H9 (cell line): Measurements from ENCODE around the gene FRRS1. TPM values are rescaled to one million over a fixed set of nuclear protein-coding genes. Genes with fewer than 3 reads are reported as not detected.

Source experiments
- DNase-seq: peaks from one replicate; pipeline ENCODE4 v3.0.0-alpha.2; 2017
- H2AFZ ChIP-seq: one replicate; pipeline ENCODE4 v1.6.1; 2013; ENCODE audit warnings: mild to moderate bottlenecking, low read length, control low read depth, moderate library complexity
- H2AK5ac ChIP-seq: 2 replicates; pipeline ENCODE4 v1.6.1; 2013; ENCODE audit warnings: low read length, control low read depth, mixed read lengths; ENCODE audit not compliant: insufficient read length
- H2BK120ac ChIP-seq: one replicate; pipeline ENCODE4 v1.6.1; 2013; ENCODE audit warnings: low read depth, mild to moderate bottlenecking, low read length, control low read depth, inconsistent platforms; ENCODE audit not compliant: poor library complexity, severe bottlenecking
- H2BK12ac ChIP-seq: 2 replicates; pipeline ENCODE4 v1.6.1; 2013; ENCODE audit warnings: low read length, control low read depth, mixed read lengths, low read depth; ENCODE audit not compliant: insufficient read length
- H2BK15ac ChIP-seq: 2 replicates; pipeline ENCODE4 v1.6.1; 2013; ENCODE audit warnings: low read depth, low read length, control low read depth
- H2BK20ac ChIP-seq: one replicate; pipeline ENCODE4 v1.6.1; 2013; ENCODE audit warnings: low read depth, mild to moderate bottlenecking, low read length, control low read depth, inconsistent platforms; ENCODE audit not compliant: poor library complexity, severe bottlenecking
- H2BK5ac ChIP-seq: 2 replicates; pipeline ENCODE4 v1.6.1; 2013; ENCODE audit warnings: low read length, control low read depth, mixed read lengths; ENCODE audit not compliant: insufficient read length
- H3K14ac ChIP-seq: 2 replicates; pipeline ENCODE4 v1.6.1; 2013; ENCODE audit warnings: low read length, control low read depth; ENCODE audit not compliant: insufficient read depth
- H3K18ac ChIP-seq: 2 replicates; pipeline ENCODE4 v1.6.1; 2013; ENCODE audit warnings: low read depth, mild to moderate bottlenecking, mixed read lengths, low read length, control low read depth; ENCODE audit not compliant: insufficient read length
- H3K23ac ChIP-seq: 2 replicates; pipeline ENCODE4 v1.6.1; 2013; ENCODE audit warnings: low read length, control low read depth, mixed read lengths, low read depth; ENCODE audit not compliant: insufficient read length
- H3K23me2 ChIP-seq: 2 replicates; pipeline ENCODE4 v1.6.1; 2013; ENCODE audit warnings: low read depth, mild to moderate bottlenecking, mixed read lengths, low read length, control low read depth; ENCODE audit not compliant: insufficient read length, poor library complexity, severe bottlenecking
- H3K27ac ChIP-seq: 2 replicates; pipeline ENCODE4 v1.5.1; 2013; ENCODE audit warnings: low read length, control low read depth, mixed read lengths, low read depth; ENCODE audit not compliant: insufficient read length
- H3K27me3 ChIP-seq: 2 replicates; pipeline ENCODE4 v1.6.1; 2013; ENCODE audit warnings: low read length, control low read depth, inconsistent platforms; ENCODE audit not compliant: insufficient read depth
- H3K4ac ChIP-seq: 2 replicates; pipeline ENCODE4 v1.6.1; 2013; ENCODE audit warnings: low read depth, mild to moderate bottlenecking, control low read depth, inconsistent platforms, low read length, moderate library complexity
- H3K4me1 ChIP-seq: 2 replicates; pipeline ENCODE4 v1.6.1; 2013; ENCODE audit warnings: low read length, control low read depth, inconsistent platforms; ENCODE audit not compliant: insufficient read depth
- H3K4me2 ChIP-seq: 2 replicates; pipeline ENCODE4 v1.6.1; 2013; ENCODE audit warnings: low read length, control low read depth, mixed read lengths; ENCODE audit not compliant: insufficient read length, insufficient read depth
- H3K56ac ChIP-seq: 2 replicates; pipeline ENCODE4 v1.6.1; 2013; ENCODE audit warnings: low read depth, mild to moderate bottlenecking, mixed read lengths, low read length, control low read depth; ENCODE audit not compliant: insufficient read length
- H3K79me1 ChIP-seq: 2 replicates; pipeline ENCODE4 v1.6.1; 2013; ENCODE audit warnings: low read depth, mild to moderate bottlenecking, moderate library complexity, low read length, control low read depth, inconsistent platforms; ENCODE audit not compliant: insufficient read depth, poor library complexity, severe bottlenecking
- H3K79me2 ChIP-seq: 2 replicates; pipeline ENCODE4 v1.6.1; 2013; ENCODE audit warnings: low read length, control low read depth, inconsistent platforms; ENCODE audit not compliant: insufficient read depth
- H3K9ac ChIP-seq: 2 replicates; pipeline ENCODE4 v1.6.1; 2013; ENCODE audit warnings: low read length, control low read depth, mixed read lengths; ENCODE audit not compliant: insufficient read length; ENCODE audit errors: extremely low read depth
- H3K9me3 ChIP-seq: one replicate; pipeline ENCODE4 v1.6.1; 2013; ENCODE audit warnings: low read depth, low read length, inconsistent platforms; ENCODE audit not compliant: control insufficient read depth
- H3T11ph ChIP-seq: one replicate; pipeline ENCODE4 v1.6.1; 2013; ENCODE audit warnings: mild to moderate bottlenecking, low read length, control low read depth, inconsistent platforms
- H4K20me1 ChIP-seq: one replicate; pipeline ENCODE4 v1.6.1; 2013; ENCODE audit not compliant: control insufficient read depth, insufficient read length, insufficient read depth
- H4K5ac ChIP-seq: 2 replicates; pipeline ENCODE4 v1.6.1; 2013; ENCODE audit warnings: low read depth, mild to moderate bottlenecking, mixed read lengths, low read length, control low read depth; ENCODE audit not compliant: insufficient read length
- H4K8ac ChIP-seq: replicated peaks from 2 replicates; pipeline ENCODE4 v1.6.1; 2013; ENCODE audit warnings: low read length, control low read depth, mixed read lengths, low read depth; ENCODE audit not compliant: insufficient read length
- H4K91ac ChIP-seq: 2 replicates; pipeline ENCODE4 v1.6.1; 2013; ENCODE audit warnings: low read depth, mild to moderate bottlenecking, moderate library complexity, mixed read lengths, low read length, control low read depth; ENCODE audit not compliant: insufficient read length
- H3K27ac Mint-ChIP-seq, 3 experiments: 2 replicates in 2 of 3; 3 replicates in 1 of 3; pipeline ENCODE4 v1.8.0; 2020 to 2021; ENCODE audit warnings: mixed read lengths in 3 of 3, mild to moderate bottlenecking in 1 of 3, moderate library complexity in 1 of 3
- H3K27me3 Mint-ChIP-seq: 2 replicates; pipeline ENCODE4 v1.8.0; 2021; ENCODE audit warnings: low read depth, mild to moderate bottlenecking, moderate library complexity, mixed read lengths
- H3K36me3 Mint-ChIP-seq, 3 experiments: 2 replicates in 2 of 3; 3 replicates in 1 of 3; pipeline ENCODE4 v1.8.0; 2020 to 2021; ENCODE audit warnings: low read depth in 3 of 3, mixed read lengths in 3 of 3; ENCODE audit not compliant: insufficient read depth in 1 of 3
- H3K4me1 Mint-ChIP-seq, 2 experiments: 2 replicates each; pipeline ENCODE4 v1.8.0; 2020; ENCODE audit warnings: mixed read lengths in 2 of 2
- H3K4me3 Mint-ChIP-seq, 2 experiments: 2 replicates in 1 of 2; 3 replicates in 1 of 2; pipeline ENCODE4 v1.8.0; 2020 to 2021; ENCODE audit warnings: mild to moderate bottlenecking in 2 of 2, mixed read lengths in 2 of 2, moderate library complexity in 1 of 2
- H3K9me3 Mint-ChIP-seq, 2 experiments: 2 replicates in 1 of 2; 3 replicates in 1 of 2; pipeline ENCODE4 v1.8.0; 2020; ENCODE audit warnings: mild to moderate bottlenecking in 2 of 2, mixed read lengths in 2 of 2, moderate library complexity in 1 of 2
- CTCF ChIP-seq: fragments of 200-600 bp; sonication (generic); conservative IDR thresholded peaks from 3 replicates; pipeline ENCODE4 v1.8.0; 2021; ENCODE audit warnings: antibody characterized with exemption, mild to moderate bottlenecking
- WGBS: extraction: QIAGEN DNeasy Blood & Tissue Kit; methylation state at CpG from one replicate; pipeline ENCODE4 v1.1.7; 2013; ENCODE audit warnings: missing lambda C conversion rate, low lambda C conversion rate, mixed read lengths; ENCODE audit not compliant: insufficient read length; ENCODE audit errors: extremely low coverage; 5-methylcytosine and 5-hydroxymethylcytosine counted together
- total RNA-seq: library from RNA; stranded (reverse); gene quantifications from 2 replicates; pipeline ENCODE4 v1.2.1, GENCODE V29; 2021

The FRRS1 gene
- total RNA-seq, 1 experiment from 2014 or later = 5.6 TPM

GRCh38 chr1:99784809-99785255 lies 18.4 kb upstream of the FRRS1 start:
- no peak overlapping the region for H2BK20ac ChIP-seq
- H3K18ac ChIP-seq = no peak overlapping the region
- no peaks in the 10 kb centered on the region for H3K4me1 ChIP-seq
- no peak overlapping the region for H4K8ac ChIP-seq
- H3K79me2 ChIP-seq = no peaks in the 10 kb centered on the region
- H3K4me3 Mint-ChIP-seq = no peak overlapping the region
- no peak overlapping the region for H3K23ac ChIP-seq
- H2BK5ac ChIP-seq = no peak overlapping the region
- H3K27me3 Mint-ChIP-seq = peaks cover 1% of the 10 kb centered on the region; the same call in 1 of the 2 replicates
- H4K5ac ChIP-seq = no peak overlapping the region
- H2AK5ac ChIP-seq = no peak overlapping the region
- no peaks in the 10 kb centered on the region for H3K36me3 Mint-ChIP-seq
- H3K27ac Mint-ChIP-seq = no peak overlapping the region
- H3K4me1 Mint-ChIP-seq = no peaks in the 10 kb centered on the region
- H3K4ac ChIP-seq = no peak overlapping the region
- WGBS = no CpG with 5 or more reads among the region's 2 CpGs
- no peak for DNase-seq
- no peaks in the 10 kb centered on the region for H3K9me3 ChIP-seq
- no peak overlapping the region for H3K56ac ChIP-seq
- peaks cover 2% of the 10 kb centered on the region for H4K20me1 ChIP-seq
- no peak overlapping the region for H2AFZ ChIP-seq
- H4K91ac ChIP-seq = no peak overlapping the region
- H3K14ac ChIP-seq = no peak overlapping the region
- no peak for TF ChIP-seq CTCF
- no peak overlapping the region for H2BK12ac ChIP-seq
- H3K27me3 ChIP-seq = no peaks in the 10 kb centered on the region
- no peaks in the 10 kb centered on the region for H3K23me2 ChIP-seq
- no peak overlapping the region for H3K9ac ChIP-seq
- no peaks in the 10 kb centered on the region for H3K9me3 Mint-ChIP-seq
- H3T11ph ChIP-seq = no peak overlapping the region
- H3K4me2 ChIP-seq = no peak overlapping the region
- no peaks in the 10 kb centered on the region for H3K79me1 ChIP-seq
- H3K27ac ChIP-seq = no peak overlapping the region
- no peak overlapping the region for H2BK15ac ChIP-seq
- no peak overlapping the region for H2BK120ac ChIP-seq
